GM12875 (cell line): ENCODE results near the gene RGS19.

ENCODE experiments used
- H3K4me3 ChIP-seq: one replicate; pipeline ENCODE4 v1.5.1; 2011; ENCODE audit warnings: low read depth, low read length, control low read depth
- CTCF ChIP-seq: IDR thresholded peaks from 2 replicates; pipeline ENCODE4 v1.5.1; 2011; ENCODE audit warnings: low read depth, mild to moderate bottlenecking, control low read depth, inconsistent platforms, low read length, moderate library complexity, borderline replicate concordance; ENCODE audit not compliant: insufficient read depth

RGS19 gene

DNA sequence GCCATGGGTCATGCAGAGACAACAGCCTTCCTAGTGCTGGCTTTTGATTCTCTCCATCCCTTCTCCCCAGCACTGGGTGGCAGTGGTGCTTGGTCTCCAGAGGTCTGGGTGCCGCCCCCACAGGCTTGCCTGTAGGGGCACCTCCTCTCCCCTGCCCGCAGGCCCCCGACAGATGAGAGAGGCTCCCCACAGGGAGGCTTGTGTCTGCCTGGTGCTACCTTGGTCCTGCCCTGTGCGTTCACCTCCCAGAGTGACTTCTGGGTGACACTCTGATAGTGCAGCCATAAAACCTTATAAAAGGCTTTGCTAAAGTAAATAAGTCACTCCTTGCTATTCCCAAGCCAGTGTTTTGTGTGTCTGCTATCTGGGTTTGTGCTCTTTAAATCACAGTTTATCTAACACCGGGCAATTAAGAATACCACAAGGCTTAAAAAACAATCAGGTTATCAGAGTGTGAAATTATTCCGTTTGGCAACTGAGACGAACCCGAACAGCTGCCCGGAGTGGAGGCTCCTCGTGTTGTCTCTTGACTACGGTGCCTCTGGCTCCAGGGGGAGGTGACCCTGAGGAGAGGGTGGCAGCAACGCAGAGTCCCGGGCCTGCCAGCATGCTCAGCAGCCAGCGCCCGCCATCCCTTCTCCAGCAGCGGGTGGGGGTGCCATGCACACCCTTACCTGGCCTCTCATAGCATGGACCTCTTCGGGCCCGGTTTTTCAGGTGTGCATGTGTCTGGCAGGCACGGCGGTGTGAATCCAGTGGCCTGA, 48.8 kb downstream of the RGS19 start:
- no peak overlapping the region for H3K4me3 ChIP-seq
- no peak for TF ChIP-seq CTCF

DNA sequence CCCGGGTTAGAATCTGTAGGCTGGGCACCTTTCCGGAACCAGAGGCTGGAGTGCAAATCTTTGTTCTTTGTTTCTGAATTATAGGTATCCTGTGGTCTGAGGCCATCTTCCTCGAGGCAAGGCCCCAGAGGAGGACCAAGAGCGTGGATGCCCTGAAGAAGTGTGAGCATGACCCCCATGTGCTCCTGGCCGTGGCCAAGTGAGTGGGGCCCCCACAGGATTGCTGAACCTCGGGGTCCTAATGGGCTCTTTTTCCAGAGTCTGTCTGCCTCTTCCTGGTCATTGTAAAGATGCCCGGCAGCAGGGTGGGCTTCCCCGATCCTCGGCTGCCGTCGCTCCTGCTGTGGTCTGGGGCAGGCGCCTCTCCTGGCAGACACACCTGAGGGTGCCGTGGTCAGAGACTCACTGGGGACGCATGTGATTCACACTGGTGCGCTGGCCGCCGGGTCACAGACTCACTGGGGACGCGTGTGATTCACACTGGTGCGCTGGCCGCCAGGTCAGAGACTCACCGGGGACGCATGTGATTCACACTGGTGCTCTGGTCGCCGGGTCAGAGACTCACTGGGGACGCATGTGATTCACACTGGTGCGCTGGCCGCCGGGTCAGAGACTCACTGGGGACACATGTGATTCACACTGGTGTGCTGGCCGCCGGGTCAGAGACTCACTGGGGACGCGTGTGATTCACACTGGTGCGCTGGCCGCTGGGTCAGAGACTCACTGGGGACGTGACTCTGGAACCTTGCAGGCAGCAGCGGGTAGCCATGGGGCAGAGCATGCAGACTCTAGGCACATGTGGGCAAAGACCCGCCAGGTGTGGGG, 49.8 kb downstream of the RGS19 start:
- no peak for TF ChIP-seq CTCF
- H3K4me3 ChIP-seq: no peak overlapping the region

DNA sequence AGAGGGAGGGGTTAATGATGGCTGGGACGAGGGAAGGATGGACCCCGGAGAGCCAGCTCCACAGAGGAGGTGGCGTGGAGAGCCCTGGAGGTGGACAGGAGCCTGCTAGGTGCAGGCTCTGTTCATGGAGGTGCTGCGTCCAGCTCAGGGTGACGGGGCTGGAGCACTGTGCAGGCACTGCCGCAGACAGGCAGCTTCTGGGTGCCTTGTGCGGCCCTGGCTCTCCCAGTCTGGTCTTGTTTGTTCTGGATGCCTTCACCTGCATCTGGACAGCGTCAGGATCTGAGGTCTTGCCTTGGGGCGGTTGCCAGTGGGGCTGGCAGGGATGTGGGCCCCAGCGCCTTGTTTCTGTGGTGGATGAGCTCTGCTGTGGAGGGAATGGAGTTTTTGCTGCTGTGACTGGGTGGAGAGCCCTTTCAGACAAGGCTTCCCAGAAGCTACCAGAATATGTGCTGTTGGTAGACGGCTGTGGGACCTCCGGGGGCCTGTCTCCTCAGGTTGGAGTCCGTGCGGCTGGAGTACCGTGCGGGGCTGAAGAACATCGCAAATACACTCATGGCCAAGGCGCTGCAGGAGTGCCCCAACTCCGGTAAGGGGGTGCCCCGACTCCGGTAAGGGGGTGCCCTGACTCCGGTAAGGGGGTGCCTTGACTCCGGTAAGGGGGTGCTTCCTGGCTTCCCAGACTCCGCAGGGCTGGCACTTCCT, 51.2 kb downstream of the RGS19 start:
- no peak for TF ChIP-seq CTCF
- H3K4me3 ChIP-seq: no peak overlapping the region

- no peak overlapping the region for H3K4me3 ChIP-seq
- no peak for TF ChIP-seq CTCF
Measured at GRCh38 chr20:64025826-64026412, 53.4 kb downstream of the RGS19 start.

- no peak for TF ChIP-seq CTCF
- H3K4me3 ChIP-seq: no peak overlapping the region
Measured at GRCh38 chr20:64025101-64025825, 54.1 kb downstream of the RGS19 start.

DNA sequence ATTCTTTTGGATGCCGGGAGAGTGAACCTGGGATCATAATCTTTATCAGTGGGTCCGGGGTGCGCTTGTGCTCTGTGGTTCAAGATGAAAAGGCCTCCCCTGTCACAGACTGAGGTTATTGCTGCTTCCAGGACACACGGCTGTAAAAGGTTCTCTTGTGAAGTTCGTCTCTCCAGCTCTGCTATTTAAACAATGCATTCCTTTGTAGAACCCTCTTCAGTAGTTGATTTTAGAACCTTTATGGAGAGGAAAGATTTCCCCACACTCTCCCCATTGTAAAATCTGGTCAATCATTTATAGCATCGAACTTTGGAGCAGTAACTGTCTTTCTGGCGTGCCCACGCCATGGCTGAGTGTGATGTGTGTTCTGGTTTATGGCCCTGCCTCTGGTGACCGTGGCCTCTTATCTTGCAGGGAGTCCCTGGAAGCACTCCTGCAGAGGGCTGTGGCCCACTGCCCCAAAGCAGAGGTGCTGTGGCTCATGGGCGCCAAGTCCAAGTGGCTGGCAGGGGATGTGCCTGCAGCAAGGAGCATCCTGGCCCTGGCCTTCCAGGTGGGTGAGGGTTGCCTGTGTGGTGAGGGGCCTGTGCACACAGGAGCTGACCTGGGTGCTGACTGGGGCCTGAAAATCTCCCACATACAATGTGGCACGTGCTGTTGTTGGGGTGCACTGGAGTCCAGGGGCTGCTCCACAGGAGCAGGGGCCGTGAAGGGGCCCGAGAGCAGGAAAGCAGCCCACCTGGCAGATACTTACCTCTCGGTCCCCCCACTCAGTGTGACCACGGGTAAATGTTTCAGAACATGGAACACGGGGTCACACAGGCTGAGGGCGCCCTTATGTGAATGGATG, 55.0 kb downstream of the RGS19 start:
- H3K4me3 ChIP-seq: no peak overlapping the region
- no peak for TF ChIP-seq CTCF
